Spleen (tissue), 11 donors: ENCODE results near the gene ABCC1. TPM values are rescaled to one million over a fixed set of nuclear protein-coding genes. Genes with fewer than 3 reads are reported as not detected.

ENCODE experiments used
- DNase-seq: peaks from one replicate; pipeline ENCODE4 v3.0.0-alpha.2; 2020
- H3K27ac ChIP-seq, 8 donors: fragments of 200-600 bp; sonication (generic) in 7 of 8; 1 replicate in 4 of 8; 2 replicates in 4 of 8; pipeline versions ENCODE4 v1.5.0 to v1.8.0; 2016 to 2021; ENCODE audit warnings: inconsistent platforms in 4 of 8, mild to moderate bottlenecking in 4 of 8, moderate library complexity in 1 of 8
- H3K27me3 ChIP-seq, 7 donors: fragments of 200-600 bp; sonication (generic) in 6 of 7; replicated peaks in 1 of 7; 1 replicate in 4 of 7; 2 replicates in 3 of 7; pipeline versions ENCODE4 v1.5.0 to v1.8.0; 2016 to 2021; ENCODE audit warnings: inconsistent platforms in 3 of 7, mild to moderate bottlenecking in 1 of 7
- H3K36me3 ChIP-seq, 6 donors: fragments of 200-600 bp; sonication (generic) in 5 of 6; 1 replicate in 4 of 6; 2 replicates in 2 of 6; pipeline versions ENCODE4 v1.5.0 to v1.8.0; 2016 to 2021; ENCODE audit warnings: inconsistent platforms in 2 of 6
- H3K4me1 ChIP-seq, 6 donors: fragments of 200-600 bp; sonication (generic) in 5 of 6; 1 replicate in 3 of 6; 2 replicates in 3 of 6; pipeline versions ENCODE4 v1.5.0 to v1.8.0; 2016 to 2021; ENCODE audit warnings: inconsistent platforms in 3 of 6
- H3K4me3 ChIP-seq, 8 donors: fragments of 200-600 bp; sonication (generic) in 7 of 8; 1 replicate in 4 of 8; 2 replicates in 4 of 8; pipeline versions ENCODE4 v1.5.0 to v1.8.0; 2016 to 2021; ENCODE audit warnings: inconsistent platforms in 4 of 8, mild to moderate bottlenecking in 4 of 8, moderate library complexity in 2 of 8
- H3K9me3 ChIP-seq, 8 donors: fragments of 200-600 bp; sonication (generic) in 7 of 8; 1 replicate in 4 of 8; 2 replicates in 4 of 8; pipeline versions ENCODE4 v1.5.0 to v1.8.0; 2016 to 2021; ENCODE audit warnings: inconsistent platforms in 4 of 8
- CTCF ChIP-seq, 11 experiments: fragments of 200-600 bp in 7 of 11; fragments of 450-650 bp in 4 of 11; sonication (generic) in 4 of 11; IDR thresholded peaks in 8 of 11; conservative IDR thresholded peaks in 3 of 11; 1 replicate in 7 of 11; 2 replicates in 4 of 11; pipeline versions ENCODE4 v1.4.0 to v1.8.0; 2016 to 2021; ENCODE audit warnings: antibody characterized with exemption in 11 of 11, inconsistent platforms in 4 of 11, mild to moderate bottlenecking in 1 of 11
- POLR2A ChIP-seq, 3 donors: fragments of 450-650 bp; IDR thresholded peaks; one replicate each; pipeline ENCODE4 v1.5.1; 2017; ENCODE audit warnings: antibody characterized with exemption in 3 of 3, mild to moderate bottlenecking in 1 of 3
- POLR2AphosphoS5 ChIP-seq, 3 donors: sonication (generic); formaldehyde crosslinking; IDR thresholded peaks; one replicate each; pipeline ENCODE4 v1.5.1; 2017; ENCODE audit warnings: antibody characterized with exemption in 3 of 3
- WGBS, 5 donors: extraction: QIAGEN DNeasy Blood & Tissue Kit in 3 of 5; methylation state at CpG; one replicate each; pipeline versions ENCODE4 v1.1.5 to v1.1.7; 2013 to 2018; 5-methylcytosine and 5-hydroxymethylcytosine counted together
- intact Hi-C: fragments of 100-400 bp; cut with DNase I; formaldehyde crosslinking; loops from one replicate; pipeline ENCODE4 v1.15.0; 2023; ENCODE audit warnings: low total_unique reads
- polyA plus RNA-seq, 3 donors: library from polyadenylated mRNA; stranded (reverse); fragments of 200-250 nt; gene quantifications; one replicate each; pipeline ENCODE4 v1.2.1, GENCODE V29; 2013
- total RNA-seq, 7 donors: library from RNA; depleted of rRNA in 3 of 7; stranded (reverse); fragments of >200 nt in 3 of 7; fragmentation: NEBNext Ultra II Directional in 4 of 7; extraction: Animal tissue kit (Norgen Biotek cat#: 25700) in 4 of 7; gene quantifications; one replicate each; pipeline versions ENCODE4 v1.1.0 to v1.2.1, GENCODE V29; 2016 to 2021
- donor health status: healthy with polysubstance abuse.
- donor health status: DM: no; HTN: no; CAD: no; lungs with moderate emphysema.
- donor health status: DM: no; HTN: no; CAD: no.
- donor health status: Bipolar disorder and iron deficiency.
- donor health status: healthy.
- donor health status: DM: no; HTN: no; CAD: no.
- donor health status: DM: yes; HTN: yes; CAD: no.

The ABCC1 gene
- total and polyA plus RNA-seq, 10 donors: 7.8 to 65.7 (median 52.5) TPM

GRCh38 chr16:15983898-15984297 is 34.5 kb downstream of the ABCC1 start:
- WGBS, 5 donors: 52 to 82% (median 58%) methylated on average over 5 of the region's 5 CpGs
- Histone ChIP-seq H3K4me1 (peaks cover 9 to 47% (median 20%) of the 10 kb centered on the region in 6 donors), H3K27ac (no peak overlapping the region)

GRCh38 chr16:15985144-15985543 is 35.7 kb downstream of the ABCC1 start:
- peaks cover 11 to 60% (median 25%) of the 10 kb centered on the region in 6 donors for H3K4me1 ChIP-seq
- whole genome bisulfite sequencing, 5 donors: 90 to 99% (median 95%) methylated on average over 4 of the region's 4 CpGs

More at GRCh38 chr16:15983898-15984297, 34.5 kb downstream of the ABCC1 start:
- intact Hi-C loops: no loop called here
- peaks cover 4 to 42% (median 35%) of the 10 kb centered on the region in 8 donors for H3K9me3 ChIP-seq
- no peak for DNase-seq
- no peaks in the 10 kb centered on the region for H3K27me3 ChIP-seq
- no peak overlapping the region for H3K4me3 ChIP-seq
- TF ChIP-seq POLR2AphosphoS5 (IDR thresholded peaks at IDR 0.05): no peak
- TF ChIP-seq POLR2A (IDR thresholded peaks at IDR 0.05): no peak
- no peak for TF ChIP-seq CTCF (IDR thresholded peaks at IDR 0.05 in 8 of 11, conservative IDR thresholded peaks at IDR 0.05 in 3 of 11)
- H3K36me3 ChIP-seq: peaks cover 0 to 39% (median 2%) of the 10 kb centered on the region in 6 donors

GRCh38 chr16:15986261-15986660 is 36.8 kb downstream of the ABCC1 start:
- Histone ChIP-seq H3K4me3 (no peak overlapping the region), H3K27ac (no peak overlapping the region), H3K36me3 (peaks cover 0 to 23% (median 0%) of the 10 kb centered on the region in 6 donors), H3K27me3 (no peaks in the 10 kb centered on the region), H3K4me1 (peaks cover 11 to 64% (median 25%) of the 10 kb centered on the region in 6 donors), H3K9me3 (peaks cover 3 to 19% (median 13%) of the 10 kb centered on the region in 8 donors)
- intact Hi-C loops: no loop called here
- no peak for DNase-seq
- WGBS, 5 donors: 93 to 97% (median 95%) methylated on average over 4 to 9 of the region's 9 CpGs
- TF ChIP-seq POLR2AphosphoS5 (IDR thresholded peaks at IDR 0.05): no peak

More at GRCh38 chr16:15985144-15985543, 35.7 kb downstream of the ABCC1 start:
- peaks cover 0 to 29% (median 2%) of the 10 kb centered on the region in 6 donors for H3K36me3 ChIP-seq
- no peak overlapping the region for H3K4me3 ChIP-seq
- no peaks in the 10 kb centered on the region for H3K27me3 ChIP-seq
- TF ChIP-seq POLR2AphosphoS5 (IDR thresholded peaks at IDR 0.05): no peak
- no peak for TF ChIP-seq CTCF (IDR thresholded peaks at IDR 0.05 in 8 of 11, conservative IDR thresholded peaks at IDR 0.05 in 3 of 11)
- no peak for TF ChIP-seq POLR2A (IDR thresholded peaks at IDR 0.05)
- intact Hi-C loops: no loop called here
- peaks cover 4 to 30% (median 25%) of the 10 kb centered on the region in 8 donors for H3K9me3 ChIP-seq
- no peak for DNase-seq
- no peak overlapping the region for H3K27ac ChIP-seq

DNA sequence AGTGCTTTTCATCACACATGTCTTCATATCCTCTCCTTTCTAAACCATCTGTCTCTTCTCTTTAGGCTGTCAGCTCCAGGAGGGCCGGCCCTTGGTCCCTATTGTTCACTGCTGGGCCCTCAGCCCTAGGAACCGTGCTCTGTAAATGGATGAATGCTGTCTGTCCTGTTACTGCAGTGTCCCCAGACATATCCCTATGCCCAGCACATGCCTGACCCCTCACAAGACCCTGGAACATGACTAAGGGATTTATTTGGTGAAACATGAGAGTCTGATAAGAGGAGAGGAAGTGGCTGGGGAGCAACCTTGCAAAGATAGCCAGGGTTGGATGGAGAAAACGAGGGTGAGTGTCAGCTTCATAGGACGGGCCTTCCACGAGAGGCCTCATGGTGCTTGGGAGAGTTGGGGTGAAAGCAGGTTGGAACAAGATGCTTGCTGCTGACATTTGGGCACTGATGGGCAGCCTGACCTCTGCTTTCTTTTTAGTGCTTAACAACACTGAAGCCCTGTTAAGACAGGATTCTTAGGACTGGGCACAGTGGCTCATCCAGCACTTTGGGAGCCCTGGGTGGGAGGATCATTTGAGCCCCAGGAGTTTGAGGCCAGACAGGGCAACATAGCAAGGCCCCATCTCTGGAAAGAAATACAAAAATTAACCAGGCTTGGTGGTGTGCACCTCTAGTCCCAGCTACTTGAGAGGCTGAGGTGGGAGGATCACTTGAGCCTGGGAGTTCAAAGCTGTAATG is 39.0 kb downstream of the ABCC1 start:
- intact Hi-C loops: no loop called here
- H3K27ac ChIP-seq: peak overlapping the region in 6 of 8 donors; percentile 8 to 63 (median 34)

DNA sequence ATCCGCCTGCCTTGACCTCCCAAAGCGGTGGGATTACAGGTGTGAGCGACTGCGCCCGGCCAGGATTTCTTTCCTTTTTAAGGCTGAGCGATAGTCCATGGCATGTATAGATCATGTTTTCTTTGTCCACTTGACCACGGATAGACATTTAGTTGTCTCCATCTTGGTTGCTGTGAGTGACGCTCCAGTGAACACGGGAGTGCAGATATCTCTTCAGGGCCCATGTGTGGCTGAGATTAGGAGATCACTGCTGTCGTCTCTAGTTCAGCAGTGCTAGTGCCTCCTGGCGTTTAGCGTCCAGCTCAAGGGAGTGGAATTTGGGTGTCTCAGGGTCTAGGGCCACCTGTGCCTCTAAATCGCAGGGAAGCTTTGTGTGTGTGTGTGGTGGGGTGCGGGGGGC is 41.5 kb downstream of the ABCC1 start:
- intact Hi-C loops: no loop called here
- H3K27me3 ChIP-seq: no peaks in the 10 kb centered on the region
- H3K4me3 ChIP-seq: no peak overlapping the region
- TF ChIP-seq CTCF (IDR thresholded peaks at IDR 0.05 in 8 of 11, conservative IDR thresholded peaks at IDR 0.05 in 3 of 11) (no peak), POLR2A (IDR thresholded peaks at IDR 0.05) (no peak), POLR2AphosphoS5 (IDR thresholded peaks at IDR 0.05) (no peak)
- peaks cover 0 to 34% (median 0%) of the 10 kb centered on the region in 6 donors for H3K36me3 ChIP-seq
- H3K9me3 ChIP-seq: no peaks in the 10 kb centered on the region
- H3K4me1 ChIP-seq: peaks cover 16 to 64% (median 38%) of the 10 kb centered on the region in 6 donors
- 89 to 98% (median 93%) methylated on average over 14 of the region's 14 CpGs for WGBS, 5 donors
- no peak for DNase-seq
- no peak overlapping the region for H3K27ac ChIP-seq

More for the DNA sequence above, 39.0 kb downstream of the ABCC1 start:
- DNase-seq: no peak
- Histone ChIP-seq H3K4me3 (no peak overlapping the region), H3K36me3 (peaks cover 0 to 33% (median 0%) of the 10 kb centered on the region in 6 donors), H3K9me3 (no peaks in the 10 kb centered on the region), H3K4me1 (peaks cover 11 to 64% (median 29%) of the 10 kb centered on the region in 6 donors), H3K27me3 (no peaks in the 10 kb centered on the region)
- 24 to 57% (median 42%) methylated on average over 5 of the region's 5 CpGs for WGBS, 5 donors
- TF ChIP-seq POLR2AphosphoS5 (IDR thresholded peaks at IDR 0.05): peak in 1 of 3 donors; percentile 8
- TF ChIP-seq POLR2A (IDR thresholded peaks at IDR 0.05): no peak
